SK-N-SH (cell line): ENCODE data around the gene DCLK1. TPM values are rescaled to one million over a fixed set of nuclear protein-coding genes. Genes with fewer than 3 reads are reported as not detected.

Experiments
- CTCF ChIA-PET: fragments of 300-600, 350-600 bp; formaldehyde crosslinking; extraction: SDS; loops from one replicate; lab custom pipeline; 2021; lab: Yijun Ruan, JAX
- POLR2A ChIA-PET: fragments of 350-600 bp; sonication (Branson Sonifier 250); formaldehyde crosslinking; extraction: SDS; loops from one replicate; lab custom pipeline; 2020; ENCODE audit warnings: antibody characterized with exemption, inconsistent platforms; lab: Yijun Ruan, JAX
- DNase-seq: peaks from one replicate; pipeline ENCODE4 v3.0.0; 2012
- H2AFZ ChIP-seq: fragments of 200-600 bp; sonication (generic); 2 replicates; pipeline ENCODE4 v1.8.1; 2016; ENCODE audit warnings: antibody characterized with exemption, mild to moderate bottlenecking, low read depth
- H3F3A ChIP-seq: fragments of 200-600 bp; sonication (generic); replicated peaks from 2 replicates; pipeline ENCODE3; 2016; ENCODE audit warnings: antibody characterized with exemption, mild to moderate bottlenecking; ENCODE audit not compliant: insufficient read depth
- H3K27ac ChIP-seq, 2 experiments: fragments of 200-500 bp in 1 of 2; fragments of 200-600 bp in 1 of 2; sonication (Bioruptor generic) in 1 of 2; sonication (generic), shearing (Covaris generic) in 1 of 2; 2 replicates each; pipeline versions ENCODE4 v1.5.1 to v1.6.1; 2014 to 2016; ENCODE audit warnings: low read depth in 2 of 2, inconsistent platforms in 1 of 2, low read length in 1 of 2, mild to moderate bottlenecking in 1 of 2, mixed read lengths in 1 of 2
- H3K27me3 ChIP-seq: fragments of 200-600 bp; sonication (generic), shearing (Covaris generic); 2 replicates; pipeline ENCODE4 v1.6.1; 2016; ENCODE audit warnings: mixed run types; ENCODE audit not compliant: insufficient read depth
- H3K36me3 ChIP-seq, 2 experiments: fragments of 200-500 bp in 1 of 2; fragments of 200-600 bp in 1 of 2; sonication (Bioruptor generic) in 1 of 2; sonication (generic) in 1 of 2; replicated peaks in 1 of 2; 2 replicates each; pipeline versions ENCODE3 to v1.5.1; 2014 to 2016; ENCODE audit warnings: low read length in 1 of 2, mild to moderate bottlenecking in 1 of 2; ENCODE audit not compliant: insufficient read depth in 2 of 2, control insufficient read depth in 1 of 2
- H3K4me1 ChIP-seq, 2 experiments: fragments of 200-500 bp in 1 of 2; fragments of 200-600 bp in 1 of 2; sonication (Bioruptor generic) in 1 of 2; sonication (generic), shearing (Covaris generic) in 1 of 2; 2 replicates each; pipeline versions ENCODE4 v1.5.1 to v1.6.1; 2014 to 2016; ENCODE audit warnings: low read depth in 1 of 2, low read length in 1 of 2, mixed run types in 1 of 2; ENCODE audit not compliant: insufficient read depth in 2 of 2, control insufficient read depth in 1 of 2
- H3K4me2 ChIP-seq: fragments of 200-600 bp; sonication (generic), shearing (Covaris generic); 2 replicates; pipeline ENCODE4 v1.6.1; 2017; ENCODE audit warnings: mixed run types
- H3K4me3 ChIP-seq, 2 experiments: fragments of 200-500 bp in 1 of 2; fragments of 200-600 bp in 1 of 2; sonication (Bioruptor generic) in 1 of 2; sonication (generic), shearing (Covaris generic) in 1 of 2; 2 replicates each; pipeline versions ENCODE4 v1.5.1 to v1.8.1; 2014 to 2016; ENCODE audit warnings: low read depth in 2 of 2, inconsistent platforms in 1 of 2, low read length in 1 of 2, mild to moderate bottlenecking in 1 of 2, mixed read lengths in 1 of 2, moderate library complexity in 1 of 2
- H3K79me2 ChIP-seq: fragments of 200-600 bp; sonication (generic); 2 replicates; pipeline ENCODE4 v1.8.1; 2017; ENCODE audit warnings: mild to moderate bottlenecking; ENCODE audit not compliant: insufficient read depth
- H3K9ac ChIP-seq: fragments of 200-600 bp; sonication (generic); 2 replicates; pipeline ENCODE4 v1.6.1; 2017; ENCODE audit warnings: mixed run types
- H3K9me2 ChIP-seq: fragments of 200-600 bp; sonication (generic); 2 replicates; pipeline ENCODE4 v1.6.1; 2017; ENCODE audit warnings: mixed run types
- H3K9me3 ChIP-seq: fragments of 200-600 bp; sonication (generic); 2 replicates; pipeline ENCODE4 v1.6.1; 2017; ENCODE audit warnings: mixed run types, mild to moderate bottlenecking, moderate library complexity
- H4K20me1 ChIP-seq: fragments of 200-600 bp; sonication (generic); 2 replicates; pipeline ENCODE4 v1.6.1; 2017; ENCODE audit warnings: mild to moderate bottlenecking, mixed run types; ENCODE audit not compliant: insufficient read depth
- EP300 ChIP-seq, 2 experiments: IDR thresholded peaks; 2 replicates each; pipeline versions ENCODE4 v1.4.0 to v1.6.1; 2012; ENCODE audit warnings: borderline replicate concordance in 1 of 2, low read depth in 1 of 2, low read length in 1 of 2
- FOSL2 ChIP-seq: IDR thresholded peaks from 2 replicates; pipeline ENCODE4 v1.4.0; 2012; ENCODE audit warnings: low read depth, mild to moderate bottlenecking, moderate library complexity, borderline replicate concordance
- FOXJ3 ChIP-seq: sonication (generic); formaldehyde crosslinking; IDR thresholded peaks from 2 replicates; pipeline ENCODE4 v1.5.1; 2020; ENCODE audit warnings: mild to moderate bottlenecking, missing genetic modification reagents
- FOXM1 ChIP-seq: IDR thresholded peaks from 2 replicates; pipeline ENCODE4 v1.4.0; 2012; ENCODE audit warnings: low read depth, mild to moderate bottlenecking
- GABPA ChIP-seq: IDR thresholded peaks from 2 replicates; pipeline ENCODE4 v1.4.0; 2012; ENCODE audit warnings: low read depth, mild to moderate bottlenecking
- GATA2 ChIP-seq: sonication (generic); formaldehyde crosslinking; IDR thresholded peaks from 2 replicates; pipeline ENCODE4 v1.5.0; 2020; ENCODE audit warnings: mild to moderate bottlenecking, missing genetic modification reagents
- JUND ChIP-seq: IDR thresholded peaks from 2 replicates; pipeline ENCODE4 v1.4.0; 2012
- PBX3 ChIP-seq: IDR thresholded peaks from 2 replicates; pipeline ENCODE4; 2012
- REST ChIP-seq: IDR thresholded peaks from 2 replicates; pipeline ENCODE4 v1.6.1; 2012; ENCODE audit warnings: mild to moderate bottlenecking, low read depth, low read length, moderate library complexity
- RFX5 ChIP-seq: IDR thresholded peaks from 2 replicates; pipeline ENCODE4 v1.6.1; 2012; ENCODE audit warnings: mild to moderate bottlenecking, improper control_type of control experiment, low read length
- TAF1 ChIP-seq: IDR thresholded peaks from 2 replicates; pipeline ENCODE4 v1.6.1; 2012; ENCODE audit warnings: low read depth, mild to moderate bottlenecking, low read length, moderate library complexity, borderline replicate concordance
- TCF12 ChIP-seq: IDR thresholded peaks from 2 replicates; pipeline ENCODE4 v1.4.0; 2012
- TEAD4 ChIP-seq: IDR thresholded peaks from 2 replicates; pipeline ENCODE4 v1.4.0; 2012; ENCODE audit warnings: mild to moderate bottlenecking, borderline replicate concordance; ENCODE audit not compliant: insufficient read depth
- ZBTB33 ChIP-seq: IDR thresholded peaks from 2 replicates; pipeline ENCODE4 v1.4.0; 2012; ENCODE audit warnings: low read depth, borderline replicate concordance
- WGBS: methylation state at CpG from one replicate; pipeline ENCODE4 v1.1.6; 2017; ENCODE audit warnings: low lambda C conversion rate; 5-methylcytosine and 5-hydroxymethylcytosine counted together
- polyA plus RNA-seq, 3 experiments: library from polyadenylated mRNA; depleted of rRNA; stranded (reverse); fragments of >200 nt; gene quantifications; 2 replicates each; pipeline ENCODE4 v1.2.3, GENCODE V29; 2012

DCLK1 gene
- polyA plus RNA-seq, 1 of the 3 experiments (the other 2 are of a cell fraction): 1.1 TPM

- DNase-seq: no peak
Observed at GRCh38 chr13:35891507-35892441, 239.4 kb downstream of the DCLK1 start.

GRCh38 chr13:35889560-35889959, 241.6 kb downstream of the DCLK1 start:
- Histone ChIP-seq H3K27ac (peak overlapping the region in 1 of 2 experiments; percentile 76; a peak in 3 of 4 replicates), H2AFZ (no peak overlapping the region), H3K79me2 (no peaks in the 10 kb centered on the region), H3K9me2 (no peaks in the 10 kb centered on the region), H3K4me1 (peaks cover 17 to 39% of the 10 kb centered on the region in 2 experiments; a peak in 3 of 4 replicates), H3F3A (peaks cover 29% of the 10 kb centered on the region), H3K36me3 (no peaks in the 10 kb centered on the region), H3K4me2 (peak overlapping the region; percentile 24; the same call in 1 of the 2 replicates), H3K27me3 (no peaks in the 10 kb centered on the region), H3K4me3 (no peak overlapping the region), H3K9me3 (no peaks in the 10 kb centered on the region), H3K9ac (no peak overlapping the region; the same call in 1 of the 2 replicates), H4K20me1 (no peaks in the 10 kb centered on the region)
- ChIA-PET CTCF (interaction anchor here (1.5 kb wide), 1 partner anchor 14 kb away, joined by 3 read pairs; no protein-coding TSS in a partner anchor), POLR2A (no interaction called here)
- no peak for DNase-seq
- WGBS: 26% methylated on average over 2 of the region's 2 CpGs
- TF ChIP-seq ZBTB33 (no peak), JUND (0 out of 2 replicates have a peak, but pooled peaks have one; percentile 20), TAF1 (no peak), RFX5 (no peak), TCF12 (0 out of 2 replicates have a peak, but pooled peaks have one; percentile 11), EP300 (IDR thresholded peaks at IDR 0.05; ENCODE audit: borderline replicate concordance in 1 of 2, low read depth in 1 of 2, low read length in 1 of 2) (peak in 1 of 2 experiments; percentile 14; a peak in 1 of 4 replicates), FOXM1 (no peak), PBX3 (peak; percentile 23; the same call in 1 of the 2 replicates), FOSL2 (0 out of 2 replicates have a peak, but pooled peaks have one; percentile 14), GABPA (no peak), FOXJ3 (CRISPR knock-in tag) (no peak), REST (no peak)

More at GRCh38 chr13:35891507-35892441, 239.4 kb downstream of the DCLK1 start:
- Histone ChIP-seq H3K9me2 (no peaks in the 10 kb centered on the region), H3K4me2 (peak overlapping the region; percentile 36), H3F3A (peaks cover 29% of the 10 kb centered on the region), H2AFZ (peak overlapping the region; percentile 12; the same call in 1 of the 2 replicates), H3K27me3 (no peaks in the 10 kb centered on the region), H4K20me1 (no peaks in the 10 kb centered on the region), H3K9ac (no peak overlapping the region), H3K4me3 (peak overlapping the region in 1 of 2 experiments; percentile 16; a peak in 1 of 4 replicates), H3K36me3 (no peaks in the 10 kb centered on the region), H3K9me3 (no peaks in the 10 kb centered on the region), H3K4me1 (peaks cover 13 to 36% of the 10 kb centered on the region in 2 experiments; a peak in 3 of 4 replicates), H3K79me2 (no peaks in the 10 kb centered on the region)
- CTCF ChIA-PET: interaction anchor here (0.6 to 0.7 kb wide), 3 partner anchors 25 to 120 kb away, joined by 3 to 4 read pairs (median 4); no protein-coding TSS in a partner anchor
- 24% methylated on average over 12 of the region's 12 CpGs for WGBS
- TF ChIP-seq TAF1 (no peak), FOSL2 (peak; percentile 64; the same call in 1 of the 2 replicates), JUND (peak; percentile 51), PBX3 (peak; percentile 4; the same call in 1 of the 2 replicates), TEAD4 (no peak), GATA2 (CRISPR knock-in tag) (no peak)
- TF ChIP-seq, all 33 proteins: peak for 3
- POLR2A ChIA-PET: no interaction called here
- peak overlapping the region in 1 of 2 experiments; percentile 67; a peak in 2 of 4 replicates for H3K27ac ChIP-seq
